NCI-H1694 (cell line): ENCODE measurements around the gene ANKRD52.
"Not testable (repeated sequence)": the region's sequence is repeated elsewhere in the genome, so short reads cannot be mapped to it uniquely, and the experiment has no call there.

Experiments
- DNase-seq: peaks from one replicate; lab custom pipeline; 2025; lab: John Stamatoyannopoulos, UW

ANKRD52 gene

DNA sequence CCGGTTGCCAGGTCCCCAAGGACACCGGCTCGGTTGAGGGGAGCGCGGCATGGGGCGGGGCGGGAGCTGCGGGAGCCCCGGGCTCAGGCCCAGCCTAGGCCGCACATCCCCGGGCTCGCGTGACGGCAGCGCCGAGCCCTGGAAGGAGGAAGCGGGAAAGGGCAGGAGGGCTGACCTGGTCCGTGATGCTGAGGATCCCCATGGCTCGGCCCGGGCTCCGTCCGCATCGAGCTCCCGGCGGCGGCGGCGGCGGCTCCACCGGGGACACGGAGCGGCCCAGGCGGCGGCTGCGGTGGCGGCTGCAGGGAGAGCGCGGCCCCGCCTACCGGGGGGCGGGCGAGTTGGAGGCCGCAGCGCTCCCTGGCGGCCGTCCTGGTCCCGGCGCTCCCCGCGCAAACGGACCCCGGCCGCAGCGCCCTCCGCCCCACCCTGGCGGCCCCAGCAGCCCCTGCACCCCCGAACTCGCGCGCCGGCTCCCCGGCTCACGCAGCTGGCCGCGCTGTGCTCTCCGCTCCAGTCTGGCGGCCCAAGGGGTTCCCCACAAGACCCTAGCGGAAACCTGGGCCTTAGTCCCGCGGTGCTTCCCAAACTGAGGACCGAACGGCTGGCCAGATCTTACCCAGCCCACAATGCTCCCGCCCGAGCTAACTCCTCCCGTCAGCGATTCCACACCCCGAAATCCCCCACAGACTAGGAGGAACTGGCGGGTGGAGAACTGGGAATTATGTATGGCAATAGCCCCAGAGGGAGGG, at the start of gene ANKRD52:
TSS of gene ANKRD52 (minus strand) at position 317 of the 752 bp plus-strand sequence. CDS start at position 202, 115 bp downstream.
- DNase-seq = peak; percentile 27

DNA sequence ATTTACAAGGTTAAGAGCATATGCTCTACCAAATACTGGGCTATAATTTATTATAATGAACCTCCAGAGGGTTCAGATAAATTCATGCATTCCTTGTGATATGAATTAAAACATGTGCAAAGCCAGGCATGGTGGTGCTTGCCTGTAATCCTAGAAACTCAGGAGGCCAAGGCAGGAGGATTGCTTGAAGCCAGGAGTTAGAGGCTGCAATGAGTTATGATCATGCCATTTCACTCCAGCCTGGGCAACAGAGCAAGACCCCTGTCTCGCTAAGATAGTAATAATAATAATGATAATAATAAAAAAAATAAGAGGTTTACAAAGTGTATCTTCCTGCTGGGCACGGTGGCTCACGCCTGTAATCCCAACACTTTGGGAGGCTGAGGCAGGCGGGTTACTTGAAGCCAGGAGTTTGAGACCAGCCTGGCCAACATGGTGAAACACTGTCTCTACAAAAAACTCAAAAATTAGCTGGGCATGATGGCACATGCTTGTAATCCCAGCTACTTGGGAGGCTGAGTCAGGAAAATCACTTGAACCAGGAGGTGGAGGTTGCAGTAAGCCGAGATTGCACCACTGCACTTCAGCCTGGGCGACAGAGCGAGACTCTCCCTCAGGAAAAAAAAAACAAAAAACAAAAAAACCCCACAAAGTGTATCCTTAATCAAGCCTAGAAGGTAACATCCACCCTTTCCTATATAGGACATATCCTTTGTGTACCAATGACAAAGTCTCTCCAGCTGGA, 49.2 kb upstream of the ANKRD52 start:
- no peak for DNase-seq

- DNase-seq = no peak
Observed at GRCh38 chr12:56304872-56305590, 46.8 kb upstream of the ANKRD52 start.

DNA sequence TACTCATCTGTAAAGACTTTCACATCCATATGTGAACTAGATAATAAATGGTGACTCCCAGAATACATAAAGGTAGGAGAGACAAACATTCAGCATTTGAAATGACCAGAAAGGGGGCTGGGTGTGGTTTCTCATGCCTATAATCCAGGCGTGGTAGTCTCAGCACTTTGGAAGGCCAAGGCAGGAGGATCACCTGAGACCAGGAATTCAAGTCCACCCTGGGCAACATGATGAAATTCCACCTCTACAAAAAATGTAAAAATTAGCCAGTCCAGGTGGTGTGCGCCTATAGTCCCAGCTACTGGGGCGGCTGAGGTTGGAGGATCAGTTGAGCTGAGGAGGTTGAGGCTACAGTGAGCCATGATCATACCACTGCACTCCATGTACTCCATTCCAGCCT, 46.1 kb upstream of the ANKRD52 start:
- no peak for DNase-seq

DNA sequence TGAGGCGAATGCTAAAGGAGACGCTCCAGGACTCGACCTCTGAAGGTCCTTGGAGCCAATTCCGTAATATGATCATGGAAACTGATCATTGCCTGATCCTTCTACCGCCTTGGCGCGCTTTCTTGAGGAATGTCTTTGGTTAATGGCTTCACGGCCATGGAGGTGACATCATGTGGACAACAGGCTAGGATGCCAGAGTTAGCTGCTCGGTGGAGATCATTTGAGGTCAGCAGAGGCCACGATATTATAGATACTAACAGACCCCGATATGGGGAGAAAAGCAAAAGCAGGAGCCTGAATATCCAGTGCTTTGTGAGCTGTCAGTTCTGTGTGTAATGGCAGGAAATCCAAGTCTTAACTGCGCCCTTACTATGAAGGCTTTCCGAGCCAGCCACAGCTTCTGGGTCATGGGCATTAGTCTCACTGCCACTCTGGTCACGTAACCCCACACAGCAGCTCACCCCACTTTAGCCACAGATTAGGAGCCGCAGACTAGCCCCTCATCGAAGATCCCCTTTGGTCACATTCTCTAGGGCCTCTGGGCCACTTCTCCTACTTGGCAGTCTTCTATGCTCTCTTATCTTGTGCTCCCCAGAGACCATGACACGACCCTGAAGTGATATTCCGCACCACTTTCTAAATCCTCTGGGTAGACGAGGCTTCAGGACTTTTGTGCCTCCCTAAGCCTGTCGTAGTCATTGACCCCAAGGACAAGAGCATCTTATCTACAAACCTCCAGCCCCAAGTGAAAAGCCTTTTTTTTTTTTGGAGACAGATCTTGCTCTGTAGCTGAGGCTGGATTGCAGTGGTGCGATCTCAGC, 42.7 kb upstream of the ANKRD52 start:
- DNase-seq = no peak

GRCh38 chr12:56299853-56300643, 41.9 kb upstream of the ANKRD52 start, which contains the start of gene CS:
CS (minus strand) TSS chr12:56300330; CDS start chr12:56300201, 129 bp downstream.
- peak; percentile 90 for DNase-seq

GRCh38 chr12:56299308-56299852, 41.2 kb upstream of the ANKRD52 start:
- DNase-seq = no peak

GRCh38 chr12:56298828-56299227, 40.6 kb upstream of the ANKRD52 start:
- no peak for DNase-seq

GRCh38 chr12:56297400-56297799, 39.2 kb upstream of the ANKRD52 start:
- DNase-seq = no peak

- no peak for DNase-seq
Observed at GRCh38 chr12:56296295-56296694, 38.1 kb upstream of the ANKRD52 start.

DNA sequence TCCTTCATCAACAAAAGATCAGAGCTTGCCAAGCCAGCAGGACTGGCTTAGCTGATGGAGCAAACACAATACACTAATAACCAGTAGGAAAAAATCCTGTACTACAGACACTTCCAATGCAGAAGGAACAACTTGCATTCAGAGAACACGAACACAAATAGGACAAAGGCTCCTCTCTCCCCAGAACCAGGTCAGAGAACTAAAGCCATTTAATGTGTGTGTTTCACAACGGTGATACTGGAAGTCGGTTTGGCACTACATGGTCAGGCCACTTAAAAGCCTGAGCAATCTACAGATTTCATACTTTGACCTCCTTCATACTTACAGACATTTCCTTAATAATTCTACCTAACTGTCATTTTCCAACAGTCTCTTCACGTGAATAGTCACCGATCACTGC, 35.6 kb upstream of the ANKRD52 start:
- no peak for DNase-seq

- no peak for DNase-seq
Observed at GRCh38 chr12:56288705-56289387, 30.7 kb upstream of the ANKRD52 start.

GRCh38 chr12:56286044-56286830, 28.1 kb upstream of the ANKRD52 start:
- DNase-seq = no peak

- not testable (repeated sequence) for DNase-seq
Observed at GRCh38 chr12:56284263-56284662, 26.1 kb upstream of the ANKRD52 start.

- DNase-seq = no peak
Observed at GRCh38 chr12:56282579-56282978, 24.4 kb upstream of the ANKRD52 start.

DNA sequence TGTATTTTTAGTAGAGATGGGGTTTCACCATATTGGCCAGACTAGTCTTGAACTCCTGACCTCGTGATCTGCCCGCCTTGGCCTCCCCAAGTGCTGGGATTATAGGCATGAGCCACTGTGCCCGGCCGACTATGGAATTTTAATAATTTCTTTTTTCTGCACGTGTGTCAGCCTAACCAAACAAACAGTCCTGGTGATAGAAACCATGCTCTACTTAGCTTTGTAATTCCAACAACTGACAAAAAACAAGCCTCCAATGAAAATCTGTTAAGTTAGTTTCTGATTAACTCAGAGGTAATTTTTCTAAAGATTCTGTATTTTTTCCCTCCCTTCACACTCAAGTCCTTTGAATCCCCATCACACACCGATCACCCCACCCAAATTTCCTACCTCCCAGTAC, 23.8 kb upstream of the ANKRD52 start:
- no peak for DNase-seq

DNA sequence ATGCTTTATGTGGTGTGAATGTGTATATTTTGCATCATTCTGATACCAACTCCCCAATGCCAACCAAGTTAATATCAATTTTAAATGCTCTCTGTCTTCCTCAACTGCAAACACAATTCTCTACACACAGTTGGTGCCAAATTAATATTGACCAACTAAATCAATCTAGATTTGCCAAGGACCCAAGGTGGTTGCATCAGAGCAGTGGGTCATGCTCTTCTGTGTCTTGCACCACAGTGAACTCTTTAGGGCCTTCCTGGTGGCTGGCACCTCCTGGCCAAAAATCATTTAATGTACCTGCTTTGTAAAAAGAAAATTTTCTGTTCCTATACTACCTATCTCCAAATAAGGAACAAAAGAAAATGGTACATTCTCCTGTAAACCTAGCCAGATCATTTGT, 22.7 kb upstream of the ANKRD52 start:
- no peak for DNase-seq

- DNase-seq = no peak
Observed at GRCh38 chr12:56278905-56279304, 20.7 kb upstream of the ANKRD52 start.

DNA sequence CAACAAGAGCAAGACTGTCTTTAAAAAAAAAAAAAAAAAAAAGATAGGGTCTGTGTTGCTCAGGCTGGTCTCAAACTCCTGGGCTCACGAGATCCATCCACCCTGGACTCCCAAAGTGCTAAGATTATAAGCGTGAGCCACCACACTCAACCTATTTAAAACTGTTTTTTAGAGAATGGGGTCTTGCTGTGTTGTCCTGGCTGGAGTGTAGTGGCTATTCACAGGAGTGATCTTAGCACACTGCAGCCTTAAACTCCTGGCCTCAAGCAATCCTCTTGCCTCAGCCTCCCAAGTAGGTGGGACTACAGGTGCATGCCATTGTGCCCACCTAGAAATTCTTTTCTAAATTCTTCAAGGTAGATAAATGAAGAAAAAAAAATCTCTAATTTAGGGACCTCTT, 16.1 kb upstream of the ANKRD52 start:
- no peak for DNase-seq
